GM13976 (cell line): ENCODE measurements around the gene BTBD16.

Experiments used
- DNase-seq: peaks from one replicate; pipeline ENCODE4 v3.0.0; 2012; ENCODE audit warnings: low spot score
- in situ Hi-C: fragments of 300-500 bp; cut with MboI; formaldehyde crosslinking; loops from one replicate; pipeline ENCODE4 v1.12.0; 2022; ENCODE audit warnings: low sequenced_read_pairs, mixed read lengths, inconsistent platforms; ENCODE audit not compliant: unreplicated experiment
- TF ChIP-seq, protein P1 (sequence below): IDR thresholded peaks from 2 replicates; pipeline ENCODE4 v1.5.1; 2012; ENCODE audit warnings: borderline replicate concordance, mild to moderate bottlenecking; ENCODE audit not compliant: insufficient read depth; ENCODE audit errors: extremely low read depth, missing control alignments, control extremely low read depth

BTBD16 gene

DNA sequence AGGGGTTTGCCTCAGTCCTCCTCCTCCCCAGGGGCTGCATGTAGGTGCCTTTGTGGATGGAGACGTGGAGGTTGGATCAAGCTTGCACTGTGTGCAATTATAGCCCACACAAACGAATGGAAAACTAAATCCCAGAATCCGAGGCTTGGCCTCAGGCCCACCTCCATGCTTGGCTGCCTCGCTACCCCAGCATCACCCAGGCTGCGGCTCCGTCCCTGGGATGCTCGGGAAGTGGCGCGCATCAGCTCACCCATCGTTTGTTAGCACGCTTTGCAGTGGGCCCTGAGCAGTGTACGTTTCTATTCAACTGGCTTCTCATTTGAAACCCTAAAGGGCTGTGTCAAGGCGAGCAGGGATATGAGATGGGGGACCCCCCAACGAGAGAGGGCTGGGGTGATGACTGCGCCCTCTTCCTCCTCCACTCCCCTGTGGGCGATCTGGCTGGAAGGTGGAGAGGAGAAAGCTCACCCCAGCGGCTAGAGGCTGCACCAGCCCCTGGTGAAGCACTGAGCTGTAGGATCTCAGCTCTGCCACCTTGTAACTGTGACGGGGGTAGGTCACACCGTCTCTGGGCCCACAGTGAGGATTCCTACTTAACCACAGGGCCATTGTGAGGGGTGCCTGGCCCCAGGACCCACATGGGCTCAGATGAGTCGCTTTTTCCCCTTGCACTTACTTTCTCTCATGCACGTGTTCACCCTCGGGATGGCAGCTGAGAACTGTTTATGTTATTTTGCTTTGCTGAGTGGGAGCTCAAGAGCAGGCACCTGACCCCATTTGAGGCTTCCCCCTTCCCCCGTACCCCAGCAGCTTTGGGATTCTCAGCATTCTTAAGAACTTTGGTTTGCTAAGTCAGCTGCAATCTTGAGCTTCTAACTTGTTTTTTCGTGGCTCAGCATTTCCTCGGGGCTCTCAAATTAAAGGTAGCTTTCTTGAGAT lies 12.7 kb upstream of the BTBD16 start:
- DNase-seq, result no peak
- TF ChIP-seq, protein P1, sequence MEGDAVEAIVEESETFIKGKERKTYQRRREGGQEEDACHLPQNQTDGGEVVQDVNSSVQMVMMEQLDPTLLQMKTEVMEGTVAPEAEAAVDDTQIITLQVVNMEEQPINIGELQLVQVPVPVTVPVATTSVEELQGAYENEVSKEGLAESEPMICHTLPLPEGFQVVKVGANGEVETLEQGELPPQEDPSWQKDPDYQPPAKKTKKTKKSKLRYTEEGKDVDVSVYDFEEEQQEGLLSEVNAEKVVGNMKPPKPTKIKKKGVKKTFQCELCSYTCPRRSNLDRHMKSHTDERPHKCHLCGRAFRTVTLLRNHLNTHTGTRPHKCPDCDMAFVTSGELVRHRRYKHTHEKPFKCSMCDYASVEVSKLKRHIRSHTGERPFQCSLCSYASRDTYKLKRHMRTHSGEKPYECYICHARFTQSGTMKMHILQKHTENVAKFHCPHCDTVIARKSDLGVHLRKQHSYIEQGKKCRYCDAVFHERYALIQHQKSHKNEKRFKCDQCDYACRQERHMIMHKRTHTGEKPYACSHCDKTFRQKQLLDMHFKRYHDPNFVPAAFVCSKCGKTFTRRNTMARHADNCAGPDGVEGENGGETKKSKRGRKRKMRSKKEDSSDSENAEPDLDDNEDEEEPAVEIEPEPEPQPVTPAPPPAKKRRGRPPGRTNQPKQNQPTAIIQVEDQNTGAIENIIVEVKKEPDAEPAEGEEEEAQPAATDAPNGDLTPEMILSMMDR, result no peak
- in situ Hi-C loops, result no loop called here

DNA sequence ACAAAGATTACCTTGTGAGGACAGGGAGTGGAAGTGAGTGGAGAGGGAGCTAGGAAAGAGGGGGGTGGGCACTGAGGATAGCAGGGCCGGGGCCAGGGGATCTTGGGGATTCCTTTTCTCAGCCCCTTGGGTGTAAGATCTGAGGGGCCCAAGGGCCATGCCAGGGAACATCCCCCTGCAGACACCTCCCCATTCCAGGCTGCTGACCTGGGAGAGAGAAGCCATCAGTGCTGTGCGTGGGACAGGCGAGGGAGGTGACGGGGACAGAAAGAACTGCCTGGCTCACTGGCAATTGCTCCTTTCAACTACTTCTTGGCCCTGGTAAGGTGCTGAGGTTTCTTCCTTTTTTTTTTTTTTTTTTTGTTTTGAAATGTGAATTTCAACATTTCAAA lies 12.0 kb upstream of the BTBD16 start:
- no peak for DNase-seq
- TF ChIP-seq, protein P1, result no peak
- in situ Hi-C loops, result no loop called here

DNA sequence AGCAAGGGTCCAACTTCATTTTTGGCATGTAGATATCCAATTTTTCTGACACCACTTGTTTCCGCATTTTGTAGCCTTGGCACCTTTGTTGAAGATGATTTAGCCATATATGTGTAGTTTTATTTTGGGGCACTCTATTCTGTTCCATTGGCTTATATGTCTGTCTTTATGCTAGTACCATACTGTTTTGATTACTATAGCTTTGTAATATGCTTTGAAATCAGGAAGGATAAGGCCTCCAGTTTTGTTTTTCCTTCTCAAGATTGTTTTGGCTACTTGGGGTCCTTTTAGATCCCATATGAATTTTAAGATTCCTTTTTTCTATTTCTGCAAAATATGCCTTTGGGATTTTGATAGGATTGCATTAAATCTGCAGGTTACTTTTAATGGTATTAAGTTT lies 9.5 kb upstream of the BTBD16 start:
- no peak for DNase-seq

DNA sequence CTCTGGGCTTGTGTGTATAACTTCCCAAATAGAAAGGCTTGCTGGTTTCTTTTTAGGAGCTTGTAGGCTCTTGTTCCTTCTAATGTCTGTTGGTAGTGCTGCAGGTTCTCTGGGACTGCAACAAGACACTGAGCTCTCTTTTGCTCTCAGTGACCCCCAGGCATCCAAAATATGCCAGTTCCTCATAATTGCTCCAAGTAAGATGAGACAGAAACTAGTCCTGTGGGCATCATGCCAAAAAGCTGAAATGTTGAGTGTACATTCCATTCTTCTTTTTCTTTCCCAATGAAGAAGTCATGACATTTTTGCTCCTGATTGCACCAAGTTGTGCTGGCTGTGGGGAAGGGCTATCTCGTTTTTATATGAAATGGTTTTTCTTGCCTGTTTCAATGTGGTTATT lies 7.1 kb upstream of the BTBD16 start:
- in situ Hi-C loops, result no loop called here
- DNase-seq, result no peak
- TF ChIP-seq, protein P1, result no peak

More for the DNA sequence above, 9.5 kb upstream of the BTBD16 start:
- in situ Hi-C loops, result no loop called here
- TF ChIP-seq, protein P1, result no peak

DNA sequence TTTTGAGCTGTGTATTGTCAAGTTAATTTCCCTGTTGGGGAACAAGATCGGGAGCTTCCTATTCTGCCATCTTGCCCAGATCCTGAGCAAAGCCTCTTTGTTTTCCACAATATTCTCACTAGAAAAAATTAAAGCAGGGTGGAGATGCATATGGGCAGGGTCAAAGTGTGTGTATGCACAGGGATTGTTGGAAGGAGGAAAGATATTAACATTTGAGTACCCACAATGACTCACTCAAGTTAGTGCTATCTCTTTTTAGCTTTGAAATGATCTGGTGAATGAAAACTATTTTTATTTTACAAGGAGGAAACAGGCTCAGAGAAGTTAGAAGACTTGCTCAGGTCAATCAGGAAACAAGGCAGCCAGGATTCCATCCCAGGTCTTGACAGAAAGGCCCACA lies 6.7 kb upstream of the BTBD16 start:
- TF ChIP-seq, protein P1, result no peak
- in situ Hi-C loops, result no loop called here
- DNase-seq, result no peak

DNA sequence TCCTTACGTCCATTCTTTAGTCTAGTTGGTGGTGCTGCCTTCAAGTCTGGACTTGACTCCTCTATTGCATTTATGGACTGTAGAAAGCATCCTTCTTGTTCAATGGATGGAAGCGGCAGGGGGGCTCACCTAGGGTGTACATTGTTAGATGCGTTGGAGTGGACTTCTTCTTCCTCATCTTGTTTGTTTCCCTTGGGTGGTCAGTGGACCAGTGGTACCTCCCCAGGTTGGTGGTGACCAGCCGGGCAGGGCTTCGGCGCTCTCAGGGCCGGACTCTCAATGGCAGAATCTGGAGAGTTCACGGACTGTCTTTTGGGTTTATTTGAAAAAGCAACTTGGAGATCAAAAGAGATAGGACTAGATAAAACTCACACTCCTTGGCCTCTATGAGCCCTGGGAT lies 6.2 kb upstream of the BTBD16 start:
- in situ Hi-C loops, result no loop called here
- TF ChIP-seq, protein P1, result no peak

DNA sequence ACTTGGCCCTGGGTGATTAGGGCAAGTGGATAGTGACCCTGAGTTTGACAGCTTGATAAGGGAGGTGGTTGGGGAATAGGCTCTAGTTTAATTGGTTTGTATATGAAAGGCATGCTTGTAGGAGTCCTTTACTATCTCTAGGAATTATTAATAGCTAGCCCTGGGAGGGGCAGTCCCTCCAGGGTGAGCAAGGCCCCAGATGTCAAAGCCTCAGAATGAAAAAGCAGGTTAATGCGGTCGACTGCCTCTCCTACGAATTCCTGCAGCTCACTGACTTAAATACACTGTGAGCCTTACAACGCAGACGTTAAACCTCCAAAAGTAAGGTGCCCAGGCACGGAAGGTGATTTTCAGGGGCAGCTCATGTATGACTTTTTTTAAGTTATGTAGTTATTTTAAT lies 5.2 kb upstream of the BTBD16 start:
- no peak for DNase-seq
- in situ Hi-C loops, result no loop called here
- TF ChIP-seq, protein P1, result no peak

More for the DNA sequence above, 6.2 kb upstream of the BTBD16 start:
- no peak for DNase-seq
